Measurements from ENCODE around the gene DSCAM.

DNA sequence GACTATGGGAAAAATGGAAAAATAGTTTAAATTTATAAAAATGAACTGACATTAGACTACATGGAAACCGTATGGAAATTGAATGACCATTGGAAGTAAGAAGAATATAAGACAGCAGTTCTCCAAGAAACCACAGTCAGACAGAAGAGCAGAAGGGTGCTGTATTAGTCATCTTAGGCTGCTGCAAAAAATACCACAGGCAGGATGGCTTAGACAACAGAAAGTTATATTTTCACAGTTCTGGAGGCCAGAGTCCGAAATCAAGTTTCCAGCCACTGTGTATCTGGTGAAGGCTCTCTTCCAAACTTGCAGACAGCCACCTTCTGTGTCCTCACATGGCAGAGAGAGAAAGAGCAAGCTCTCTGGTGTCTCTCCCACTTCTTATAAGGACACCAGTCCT, 175.2 kb downstream of the DSCAM start:
- TF ChIP-seq CTCF (IDR thresholded peaks at IDR 0.05): no peak
- no peak for TF ChIP-seq POLR2AphosphoS5 (IDR thresholded peaks at IDR 0.05)
- no peak for TF ChIP-seq POLR2A (IDR thresholded peaks at IDR 0.05)
- TF ChIP-seq EP300 (IDR thresholded peaks at IDR 0.05): no peak
